Ectodermal cell (in vitro differentiated cells): ENCODE measurements around the gene GIMAP5.

Experiments
- H3K27ac ChIP-seq: 2 replicates; pipeline ENCODE4 v1.7.0; 2013; ENCODE audit warnings: mild to moderate bottlenecking, low read depth, low read length; ENCODE audit not compliant: insufficient read depth, poor library complexity, severe bottlenecking
- H3K27me3 ChIP-seq: 2 replicates; pipeline ENCODE4 v1.7.0; 2013; ENCODE audit warnings: mild to moderate bottlenecking, low read length; ENCODE audit not compliant: insufficient read depth, control insufficient read depth, poor library complexity, severe bottlenecking
- H3K36me3 ChIP-seq: one replicate; pipeline ENCODE4 v1.7.0; 2013; ENCODE audit warnings: low read length; ENCODE audit not compliant: control insufficient read depth, insufficient read depth
- H3K4me1 ChIP-seq: one replicate; pipeline ENCODE4 v1.7.0; 2013; ENCODE audit warnings: low read length; ENCODE audit not compliant: control insufficient read depth, insufficient read depth
- H3K4me3 ChIP-seq: 2 replicates; pipeline ENCODE4 v1.7.0; 2013; ENCODE audit warnings: low read depth, low read length, control low read depth; ENCODE audit not compliant: insufficient read depth
- H3K9me3 ChIP-seq: 2 replicates; pipeline ENCODE4 v1.7.0; 2013; ENCODE audit warnings: mild to moderate bottlenecking, low read length, moderate library complexity; ENCODE audit not compliant: control insufficient read depth
- WGBS, 2 experiments: methylation state at CpG; one replicate each; pipeline ENCODE4 v1.1.7; 2013; ENCODE audit warnings: missing lambda C conversion rate in 2 of 2; 5-methylcytosine and 5-hydroxymethylcytosine counted together

Gene GIMAP5

DNA sequence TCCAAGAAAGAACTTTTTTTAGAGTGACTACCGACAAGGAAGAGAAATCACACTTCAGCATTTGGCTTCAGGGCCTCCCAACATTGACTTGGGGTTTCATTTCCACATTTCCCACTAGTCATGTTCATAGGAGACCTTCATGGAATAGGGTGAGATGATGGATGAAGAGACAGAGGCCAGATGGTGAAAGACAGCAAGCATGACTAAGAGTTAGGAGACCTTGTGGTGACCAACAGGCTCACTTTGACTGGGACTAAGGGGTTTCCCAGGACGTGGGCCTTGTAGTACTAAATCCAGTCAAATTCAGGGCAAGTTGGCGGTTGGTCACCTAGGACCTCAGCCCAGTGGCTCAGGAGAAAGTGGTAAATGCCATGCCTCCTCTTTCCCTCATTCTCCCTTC lies 3.0 kb upstream of the GIMAP5 start:
- peaks cover 86% of the 10 kb centered on the region for H3K27me3 ChIP-seq
- no peak overlapping the region for H3K4me3 ChIP-seq
- H3K27ac ChIP-seq = no peak overlapping the region
- WGBS, 2 experiments = 84 to 88% methylated on average over 3 of the region's 3 CpGs
- H3K4me1 ChIP-seq = peaks cover 21% of the 10 kb centered on the region
- H3K9me3 ChIP-seq = no peaks in the 10 kb centered on the region
- H3K36me3 ChIP-seq = no peaks in the 10 kb centered on the region

DNA sequence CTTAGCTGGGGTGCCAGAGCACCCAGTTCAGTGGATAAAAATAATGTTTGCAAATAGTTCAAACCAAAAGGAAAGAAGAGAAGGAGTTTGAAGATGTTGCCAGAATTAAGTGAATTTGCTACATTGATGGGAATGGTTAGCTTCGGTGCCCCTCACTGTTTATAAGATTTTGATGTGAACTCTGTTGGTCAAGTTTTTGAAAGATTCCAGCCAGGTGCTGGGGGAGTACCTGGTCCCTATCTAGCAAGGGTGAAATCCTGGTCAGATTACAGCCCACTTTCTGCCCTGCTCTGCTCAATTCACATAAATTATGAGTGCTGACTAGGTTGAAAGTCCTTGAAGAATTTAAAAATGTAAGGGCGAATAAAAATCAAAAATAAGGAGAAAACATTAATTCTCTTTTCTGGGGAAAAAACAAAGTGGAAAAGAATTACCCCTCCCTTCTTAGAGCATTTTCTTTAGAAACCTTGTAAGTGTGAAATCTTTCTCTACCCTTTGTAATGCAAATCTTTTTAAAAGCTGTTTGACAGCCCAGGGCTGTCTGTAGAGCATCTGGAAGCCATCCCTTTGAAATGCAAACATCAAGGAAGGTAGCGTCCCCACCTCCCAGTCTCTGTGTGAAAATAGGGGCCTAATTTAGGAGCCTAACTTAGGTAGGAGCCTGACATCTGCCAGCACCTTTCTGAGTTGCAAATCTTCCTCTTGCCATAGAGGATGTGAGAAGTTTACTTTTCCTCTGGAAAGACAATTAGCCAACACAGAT lies 1.4 kb upstream of the GIMAP5 start:
- Histone ChIP-seq H3K4me1 (peaks cover 21% of the 10 kb centered on the region), H3K27ac (no peak overlapping the region), H3K36me3 (no peaks in the 10 kb centered on the region), H3K4me3 (no peak overlapping the region), H3K9me3 (no peaks in the 10 kb centered on the region), H3K27me3 (peaks cover 93% of the 10 kb centered on the region)
- 11 to 13% methylated on average over 2 to 3 of the region's 3 CpGs for WGBS, 2 experiments

DNA sequence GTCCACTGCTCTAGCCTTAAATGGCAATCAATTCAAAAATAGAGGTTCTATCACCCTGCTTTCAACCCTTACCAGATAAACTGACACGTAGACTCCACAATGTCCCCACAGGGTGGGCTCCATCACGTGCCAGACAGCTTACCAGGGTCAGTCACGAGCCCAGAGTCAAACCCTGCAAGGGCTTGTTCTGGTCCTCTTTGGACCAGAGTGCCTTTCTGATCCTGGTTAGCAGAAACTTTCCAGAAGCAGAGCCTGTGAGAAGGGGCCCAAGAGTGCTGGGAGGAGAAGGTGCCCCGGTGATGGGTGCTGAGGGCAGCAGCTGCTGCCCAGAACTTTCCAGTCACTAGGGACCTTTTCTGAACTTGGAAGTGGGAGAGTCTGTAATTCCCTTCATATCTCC lies 354 bp upstream of the GIMAP5 start:
- no peak overlapping the region for H3K4me3 ChIP-seq
- H3K9me3 ChIP-seq = no peaks in the 10 kb centered on the region
- 44 to 50% methylated on average over 4 of the region's 4 CpGs for WGBS, 2 experiments
- H3K36me3 ChIP-seq = no peaks in the 10 kb centered on the region
- H3K27ac ChIP-seq = no peak overlapping the region
- H3K4me1 ChIP-seq = peaks cover 21% of the 10 kb centered on the region
- H3K27me3 ChIP-seq = peaks cover 93% of the 10 kb centered on the region

DNA sequence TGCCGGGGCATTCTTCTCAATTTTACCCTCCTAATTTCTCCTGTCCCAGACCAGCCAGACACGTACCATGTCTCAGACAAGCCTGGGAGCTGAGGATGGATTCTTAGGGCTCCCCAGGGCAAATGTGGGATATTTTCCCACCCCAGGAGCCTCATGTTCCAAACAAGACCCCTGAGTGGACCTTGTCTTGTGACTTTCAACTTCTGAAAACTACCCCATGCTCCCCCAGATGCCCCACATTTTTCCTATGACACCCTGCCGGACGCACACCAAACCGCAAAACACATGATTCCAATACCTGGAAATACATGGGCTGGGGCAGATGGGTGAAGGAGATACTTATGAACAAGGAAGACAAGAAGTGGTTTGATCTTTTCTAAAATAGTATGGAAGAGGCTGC lies 874 bp downstream of the GIMAP5 start:
- Histone ChIP-seq H3K36me3 (no peaks in the 10 kb centered on the region), H3K27ac (no peak overlapping the region), H3K4me1 (peaks cover 21% of the 10 kb centered on the region), H3K9me3 (no peaks in the 10 kb centered on the region), H3K4me3 (no peak overlapping the region), H3K27me3 (peaks cover 93% of the 10 kb centered on the region)
- WGBS, 2 experiments = 85 to 88% methylated on average over 5 of the region's 5 CpGs

DNA sequence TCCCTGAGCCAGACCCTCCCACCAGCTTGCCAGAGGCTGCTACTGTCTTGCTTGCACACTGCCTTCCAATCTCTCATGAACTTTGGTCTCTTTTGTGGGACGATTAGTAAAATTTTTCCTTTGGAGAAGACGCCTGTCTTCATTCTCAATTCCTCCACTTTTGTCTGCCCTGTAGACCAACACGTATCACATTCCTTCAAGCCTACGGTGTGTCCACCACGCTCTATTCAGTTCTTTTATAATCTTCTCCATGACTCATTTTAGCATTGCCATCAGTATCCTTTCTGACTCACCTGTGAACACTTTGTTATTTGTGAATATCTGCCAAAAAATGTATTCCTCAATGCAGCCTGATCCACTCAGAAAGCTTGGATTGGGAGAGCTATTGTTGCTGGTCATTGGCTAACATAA lies 1.4 kb downstream of the GIMAP5 start:
- H3K27me3 ChIP-seq = peaks cover 93% of the 10 kb centered on the region
- no peak overlapping the region for H3K27ac ChIP-seq
- peaks cover 21% of the 10 kb centered on the region for H3K4me1 ChIP-seq
- 77 to 84% methylated on average over 5 of the region's 5 CpGs for WGBS, 2 experiments
- no peak overlapping the region for H3K4me3 ChIP-seq
- no peaks in the 10 kb centered on the region for H3K9me3 ChIP-seq
- no peaks in the 10 kb centered on the region for H3K36me3 ChIP-seq

DNA sequence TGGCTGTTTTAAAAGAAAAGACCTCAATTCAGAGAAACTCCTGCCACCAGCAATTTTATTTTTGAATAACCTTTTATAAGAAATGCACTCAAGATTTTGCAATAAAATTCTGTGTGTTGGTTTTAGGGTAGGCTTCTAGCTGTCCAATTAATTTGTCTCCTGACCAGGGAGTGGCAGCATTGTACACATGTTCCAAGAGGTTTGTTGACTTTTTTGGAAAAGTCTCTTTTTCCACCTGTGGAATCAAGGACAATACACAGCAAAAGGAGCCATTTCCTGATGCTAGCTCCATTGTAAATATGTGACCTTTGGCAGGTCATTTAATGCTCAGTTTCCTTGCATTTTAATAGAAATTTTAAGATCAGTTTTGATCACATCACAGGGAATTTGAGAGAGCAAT lies 1.8 kb downstream of the GIMAP5 start:
- no peak overlapping the region for H3K27ac ChIP-seq
- H3K9me3 ChIP-seq = no peaks in the 10 kb centered on the region
- peaks cover 21% of the 10 kb centered on the region for H3K4me1 ChIP-seq
- no peak overlapping the region for H3K4me3 ChIP-seq
- no peaks in the 10 kb centered on the region for H3K36me3 ChIP-seq
- H3K27me3 ChIP-seq = peaks cover 93% of the 10 kb centered on the region

DNA sequence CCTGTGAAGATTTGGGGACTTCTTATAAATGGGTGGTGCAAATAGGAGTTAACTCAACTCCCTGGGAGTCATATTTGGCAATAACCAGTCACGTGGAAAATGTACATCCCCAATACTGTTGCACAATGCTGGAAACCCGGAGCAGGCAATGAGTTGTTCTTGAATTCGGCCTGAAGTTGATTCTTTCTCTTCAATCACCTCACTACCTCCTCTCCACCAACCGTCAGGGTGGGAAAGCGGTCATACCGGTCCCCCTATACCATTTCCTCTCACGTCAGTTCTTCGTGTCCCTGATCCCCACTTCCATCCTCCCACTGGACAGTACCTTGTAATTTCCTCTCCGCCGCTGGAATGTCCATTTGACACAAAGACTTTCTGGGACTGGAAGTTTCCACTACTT lies 2.8 kb downstream of the GIMAP5 start:
- Histone ChIP-seq H3K27me3 (peaks cover 91% of the 10 kb centered on the region), H3K4me3 (no peak overlapping the region), H3K36me3 (no peaks in the 10 kb centered on the region), H3K9me3 (no peaks in the 10 kb centered on the region), H3K4me1 (peaks cover 21% of the 10 kb centered on the region), H3K27ac (no peak overlapping the region)
- 80 to 81% methylated on average over 10 of the region's 10 CpGs for WGBS, 2 experiments

DNA sequence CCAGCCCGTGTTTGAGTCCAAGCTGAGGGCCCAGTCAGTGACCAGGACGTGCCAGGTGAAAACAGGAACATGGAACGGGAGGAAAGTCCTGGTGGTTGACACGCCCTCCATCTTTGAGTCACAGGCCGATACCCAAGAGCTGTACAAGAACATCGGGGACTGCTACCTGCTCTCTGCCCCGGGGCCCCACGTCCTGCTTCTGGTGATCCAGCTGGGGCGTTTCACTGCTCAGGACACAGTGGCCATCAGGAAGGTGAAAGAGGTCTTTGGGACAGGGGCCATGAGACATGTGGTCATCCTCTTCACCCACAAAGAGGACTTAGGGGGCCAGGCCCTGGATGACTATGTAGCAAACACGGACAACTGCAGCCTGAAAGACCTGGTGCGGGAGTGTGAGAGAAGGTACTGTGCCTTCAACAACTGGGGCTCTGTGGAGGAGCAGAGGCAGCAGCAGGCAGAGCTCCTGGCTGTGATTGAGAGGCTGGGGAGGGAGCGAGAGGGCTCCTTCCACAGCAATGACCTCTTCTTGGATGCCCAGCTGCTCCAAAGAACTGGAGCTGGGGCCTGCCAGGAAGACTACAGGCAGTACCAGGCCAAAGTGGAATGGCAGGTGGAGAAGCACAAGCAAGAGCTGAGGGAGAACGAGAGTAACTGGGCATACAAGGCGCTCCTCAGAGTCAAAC lies 5.2 kb downstream of the GIMAP5 start:
- no peaks in the 10 kb centered on the region for H3K9me3 ChIP-seq
- H3K27ac ChIP-seq = no peak overlapping the region
- 80% methylated on average over 14 of the region's 14 CpGs for WGBS, 2 experiments
- peaks cover 83% of the 10 kb centered on the region for H3K27me3 ChIP-seq
- H3K4me3 ChIP-seq = no peak overlapping the region
- peaks cover 4% of the 10 kb centered on the region for H3K4me1 ChIP-seq
- no peaks in the 10 kb centered on the region for H3K36me3 ChIP-seq

DNA sequence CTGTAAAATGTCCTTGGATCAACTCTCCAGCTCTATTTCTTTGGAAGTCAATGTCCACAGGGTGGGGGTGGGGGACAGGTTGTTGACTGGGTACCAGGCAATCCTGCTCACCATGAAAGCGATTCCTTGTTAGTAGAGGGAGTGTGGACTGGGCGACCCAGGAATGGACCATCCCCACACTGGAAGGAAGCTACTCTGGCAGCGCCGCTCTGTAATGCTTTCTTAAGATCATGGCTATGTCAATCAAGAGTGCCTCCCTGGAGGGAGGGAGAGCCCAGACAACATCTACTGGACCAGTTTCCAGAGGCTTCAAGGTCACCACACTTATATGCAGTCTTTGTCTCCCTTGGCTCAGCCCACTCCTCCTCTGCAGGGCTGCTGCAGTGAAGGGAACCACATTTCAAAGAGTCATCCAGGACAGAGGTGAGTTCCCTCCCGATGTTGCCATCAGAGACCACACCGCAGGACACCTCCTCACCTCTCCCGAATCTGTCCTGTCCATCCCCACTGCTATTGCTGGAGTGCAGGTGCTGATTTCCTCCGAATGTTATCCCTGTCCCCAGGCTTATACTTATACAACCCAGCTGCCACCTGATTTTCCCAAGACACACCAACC lies 6.9 kb downstream of the GIMAP5 start:
- H3K27ac ChIP-seq = no peak overlapping the region
- no peaks in the 10 kb centered on the region for H3K4me1 ChIP-seq
- no peak overlapping the region for H3K4me3 ChIP-seq
- 75 to 82% methylated on average over 8 of the region's 8 CpGs for WGBS, 2 experiments
- H3K27me3 ChIP-seq = peaks cover 82% of the 10 kb centered on the region
- H3K9me3 ChIP-seq = no peaks in the 10 kb centered on the region
- H3K36me3 ChIP-seq = no peaks in the 10 kb centered on the region

DNA sequence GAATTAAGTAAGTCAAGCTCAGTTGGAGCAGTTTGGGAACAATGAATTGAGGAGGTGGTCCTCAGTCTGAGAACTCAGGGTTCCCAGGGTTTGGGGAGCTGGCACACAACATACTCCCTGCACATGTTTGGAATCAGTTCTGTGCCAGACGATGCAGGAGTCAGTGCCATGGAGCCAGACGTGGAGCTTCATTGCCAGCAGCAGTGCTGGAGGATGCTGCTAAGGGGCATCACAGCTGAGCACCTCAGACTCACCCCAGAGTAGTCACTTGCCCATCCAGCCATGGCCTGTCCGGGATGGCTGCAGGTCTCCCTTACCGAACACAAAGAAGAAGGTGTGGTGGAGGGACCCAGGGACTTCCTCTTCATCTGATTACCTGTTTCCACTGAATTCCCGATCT lies 7.9 kb downstream of the GIMAP5 start:
- H3K36me3 ChIP-seq = no peaks in the 10 kb centered on the region
- peaks cover 82% of the 10 kb centered on the region for H3K27me3 ChIP-seq
- H3K4me3 ChIP-seq = no peak overlapping the region
- H3K27ac ChIP-seq = no peak overlapping the region
- no peaks in the 10 kb centered on the region for H3K9me3 ChIP-seq
- H3K4me1 ChIP-seq = no peaks in the 10 kb centered on the region
- 79 to 86% methylated on average over 5 of the region's 5 CpGs for WGBS, 2 experiments
